Esophagus muscularis mucosa (tissue), 4 donors: ENCODE data around the gene KCNA3.

ENCODE experiments used
- CTCF ChIP-seq, 3 experiments: fragments of 200-600 bp in 2 of 3; fragments of 450-650 bp in 1 of 3; sonication (generic) in 2 of 3; IDR thresholded peaks; one replicate each; pipeline ENCODE4 v1.5.1; 2017 to 2019; ENCODE audit warnings: antibody characterized with exemption in 3 of 3, mild to moderate bottlenecking in 2 of 3, moderate library complexity in 1 of 3
- EP300 ChIP-seq: sonication (generic); formaldehyde crosslinking; IDR thresholded peaks from one replicate; pipeline ENCODE4 v1.6.1; 2017; ENCODE audit warnings: antibody characterized with exemption
- POLR2A ChIP-seq: fragments of 450-650 bp; IDR thresholded peaks from one replicate; pipeline ENCODE4 v1.6.1; 2017; ENCODE audit warnings: antibody characterized with exemption, moderate library complexity, mild to moderate bottlenecking, low read depth
- POLR2AphosphoS5 ChIP-seq, 2 donors: sonication (generic); formaldehyde crosslinking; IDR thresholded peaks; one replicate each; pipeline ENCODE4 v1.6.1; 2017; ENCODE audit warnings: antibody characterized with exemption in 2 of 2

GRCh38 chr1:110674337-110675059, at the start of gene KCNA3:
- TF ChIP-seq POLR2AphosphoS5 (IDR thresholded peaks at IDR 0.05) (no peak), CTCF (IDR thresholded peaks at IDR 0.05) (no peak), POLR2A (no peak), EP300 (no peak)
